GM18858 (cell line): ENCODE data around the gene TSPAN14.
A peak's percentile ranks its signal among the peaks of the same experiment; 100 is the strongest.
"Not testable (repeated sequence)": the region's sequence is repeated elsewhere in the genome, so short reads cannot be mapped to it uniquely, and the experiment has no call there.

Source experiments
- ATAC-seq: cut with Tn5 transposase; IDR thresholded peaks from one replicate; pipeline ENCODE4 v1.9.1; 2021; ENCODE audit not compliant: unreplicated experiment

TSPAN14 gene

GRCh38 chr10:80453842-80454512 lies at the start of gene TSPAN14:
TSPAN14 (plus strand) TSS chr10:80454310; CDS start chr10:80489234, 34,924 bp downstream.
- ATAC-seq, result peak; percentile 50

DNA sequence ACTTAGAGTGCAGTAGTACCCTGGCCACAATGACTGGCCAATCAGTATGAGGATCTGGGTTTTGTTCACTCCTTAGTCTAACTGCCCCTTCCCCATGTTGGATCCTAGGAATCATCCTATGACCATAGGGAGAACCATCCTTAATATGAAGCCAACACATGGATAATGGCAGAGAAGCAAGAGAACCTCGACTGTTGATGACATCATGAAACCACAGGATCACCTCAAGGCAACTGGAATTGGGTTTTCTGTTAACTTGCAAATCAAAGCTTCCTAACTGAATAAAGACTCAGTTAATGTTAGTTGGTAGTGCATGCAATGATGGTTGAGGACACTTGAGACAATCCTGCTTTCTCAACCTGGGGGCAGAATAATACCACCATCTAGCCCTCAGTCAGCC lies 49.1 kb upstream of the TSPAN14 start:
- ATAC-seq, result no peak

DNA sequence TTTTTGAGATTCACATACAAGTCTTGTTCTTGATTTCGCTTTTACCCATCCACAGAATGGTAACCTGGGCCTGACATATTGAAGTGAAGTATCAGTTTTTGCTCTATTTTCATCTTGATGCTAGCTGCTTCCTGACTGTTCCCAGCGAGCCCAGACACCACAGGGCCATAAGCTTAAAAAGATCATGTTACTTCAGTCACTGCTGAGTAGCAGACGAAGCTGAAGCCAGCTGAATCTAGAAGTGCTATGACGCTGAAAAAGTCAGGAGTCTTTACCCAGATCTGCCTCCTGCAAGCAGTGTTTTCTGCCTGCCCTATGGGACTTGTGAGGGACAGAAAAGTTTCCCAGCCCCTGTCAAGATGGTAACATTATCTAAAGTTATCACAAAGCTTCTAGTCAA lies 48.5 kb upstream of the TSPAN14 start:
- ATAC-seq, result no peak

DNA sequence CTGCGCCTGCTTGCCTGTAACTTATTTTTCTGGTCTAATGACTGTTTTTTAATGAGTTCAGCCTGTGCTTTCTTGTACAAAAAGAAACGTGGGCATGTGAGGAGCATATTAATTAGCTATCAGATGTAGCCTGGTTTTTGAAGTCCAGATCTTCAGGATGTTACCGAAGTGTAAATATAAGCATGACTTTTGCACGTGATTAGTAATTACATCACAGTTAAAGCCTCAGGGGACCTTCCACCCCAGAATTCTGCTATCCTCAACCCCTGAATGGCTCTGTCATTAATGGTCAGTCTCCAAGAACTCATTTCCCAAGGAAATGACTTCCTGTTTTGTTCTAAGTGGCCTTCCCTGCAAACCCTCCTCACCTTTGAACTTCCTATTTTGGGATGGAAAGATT lies 47.9 kb upstream of the TSPAN14 start:
- ATAC-seq, result no peak

- peak; percentile 5 for ATAC-seq
These were observed 46.3 kb upstream of the TSPAN14 start for GRCh38 chr10:80407812-80408241.

DNA sequence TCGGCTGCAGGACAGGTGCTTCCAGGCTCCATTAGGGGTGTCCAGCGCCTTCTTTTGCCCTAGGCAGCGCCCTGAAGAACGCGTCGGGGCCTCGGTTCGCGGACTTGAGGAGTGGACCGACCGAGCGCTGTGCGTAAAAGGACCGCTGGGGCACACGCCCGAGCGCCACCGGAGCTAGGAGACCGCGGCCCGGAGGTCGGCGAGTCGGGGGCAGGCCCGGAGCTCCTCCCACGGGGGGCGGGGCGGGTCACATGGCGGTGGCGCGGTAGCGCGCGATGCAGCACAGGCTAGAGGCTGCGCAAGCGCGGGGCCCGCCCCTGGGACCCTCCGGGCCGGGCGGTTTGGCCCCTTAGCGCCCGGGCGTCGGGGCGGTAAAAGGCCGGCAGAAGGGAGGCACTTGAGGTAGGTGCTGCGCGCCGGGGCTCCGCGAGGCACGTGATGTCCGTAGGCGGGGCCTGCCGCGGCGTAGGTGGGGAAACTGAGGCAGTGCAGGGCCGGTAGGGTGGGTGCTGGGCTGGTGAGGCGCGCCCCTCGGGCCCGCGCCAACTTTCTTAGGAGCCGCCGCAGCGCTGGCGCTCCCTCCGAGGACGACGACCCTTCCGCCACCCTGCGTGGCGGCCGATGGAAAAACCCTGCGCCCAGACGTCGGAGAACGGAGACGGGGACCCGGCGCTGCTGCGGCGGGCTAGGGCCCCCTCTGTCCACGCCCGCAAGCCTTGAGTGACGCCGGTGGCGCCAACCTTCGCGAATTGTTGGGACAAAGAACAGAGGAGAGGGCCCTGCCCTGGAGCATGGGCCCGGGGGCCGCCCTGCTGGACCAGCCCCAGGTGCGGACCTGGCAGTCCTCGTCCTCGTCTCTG lies 45.6 kb upstream of the TSPAN14 start, which contains the start of gene PRXL2A:
Gene PRXL2A, plus strand, starts transcription at position 310 of the 860 bp plus-strand sequence. CDS start 11,917 bp downstream, outside the sequence.
- peak; percentile 86 for ATAC-seq

- ATAC-seq, result no peak
These were observed 45.0 kb upstream of the TSPAN14 start for GRCh38 chr10:80409121-80409520.

DNA sequence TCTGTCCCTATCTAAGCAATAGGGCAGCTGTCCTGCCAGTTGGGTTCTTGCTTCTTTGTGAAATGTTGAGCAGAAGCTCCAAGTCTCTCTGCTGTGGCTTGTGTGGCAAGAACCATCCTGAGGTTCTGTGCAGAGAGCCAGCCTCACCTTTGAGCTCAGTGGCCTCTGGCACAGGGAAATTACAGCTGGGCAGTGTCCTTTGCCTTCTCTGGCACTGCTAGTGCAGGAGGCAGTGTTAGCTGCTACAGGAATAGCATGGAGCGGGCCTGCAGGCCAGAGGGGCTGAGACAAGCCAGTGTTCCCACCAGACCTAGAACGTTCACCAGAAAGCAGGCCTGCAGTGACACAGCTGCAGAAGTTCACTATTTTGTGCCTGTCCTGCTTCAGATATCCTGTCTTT lies 44.0 kb upstream of the TSPAN14 start:
- no peak for ATAC-seq

- ATAC-seq, result no peak
These were observed 43.4 kb upstream of the TSPAN14 start for GRCh38 chr10:80410578-80411145.

- no peak for ATAC-seq
These were observed 42.8 kb upstream of the TSPAN14 start for GRCh38 chr10:80411267-80411668.

- no peak for ATAC-seq
These were observed 42.4 kb upstream of the TSPAN14 start for GRCh38 chr10:80411681-80412220.

- no peak for ATAC-seq
These were observed 41.6 kb upstream of the TSPAN14 start for GRCh38 chr10:80412486-80412885.

GRCh38 chr10:80413271-80413996 lies 40.7 kb upstream of the TSPAN14 start:
- no peak for ATAC-seq

DNA sequence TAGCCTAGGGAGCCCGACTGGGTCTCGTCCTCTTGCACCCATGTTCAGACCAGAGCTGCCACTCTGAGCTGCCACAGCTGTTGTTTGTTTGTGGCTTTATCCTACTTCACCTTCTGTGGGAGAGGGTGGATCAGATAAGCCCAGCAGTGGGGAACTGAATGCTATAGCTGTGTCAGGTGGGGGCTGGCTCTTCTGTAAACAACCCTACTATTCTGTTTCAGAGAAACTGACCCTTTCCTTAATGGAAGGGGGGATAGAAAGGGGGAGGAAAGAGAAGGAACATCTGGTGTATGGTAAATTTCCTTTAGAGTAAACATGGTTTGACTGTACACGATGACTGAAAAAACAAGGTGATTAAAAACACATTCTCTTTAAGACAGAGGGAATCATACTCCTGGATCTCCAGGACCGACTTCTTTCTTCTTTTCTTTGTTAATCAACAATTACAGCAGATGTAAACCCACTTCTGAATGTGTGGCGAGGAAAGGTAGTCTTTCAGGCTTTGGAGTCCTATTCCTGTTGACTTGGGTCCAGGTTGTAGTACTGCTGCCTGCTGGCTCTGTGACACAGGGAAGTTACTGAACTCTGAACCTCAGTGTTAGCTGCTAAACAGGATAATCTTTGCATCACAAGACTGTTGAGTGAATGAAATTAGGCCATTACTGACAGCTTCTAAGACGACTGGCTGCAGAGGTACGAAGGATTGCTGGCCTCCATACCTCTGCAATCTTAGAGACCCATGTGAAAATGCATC lies 39.8 kb upstream of the TSPAN14 start:
- no peak for ATAC-seq

DNA sequence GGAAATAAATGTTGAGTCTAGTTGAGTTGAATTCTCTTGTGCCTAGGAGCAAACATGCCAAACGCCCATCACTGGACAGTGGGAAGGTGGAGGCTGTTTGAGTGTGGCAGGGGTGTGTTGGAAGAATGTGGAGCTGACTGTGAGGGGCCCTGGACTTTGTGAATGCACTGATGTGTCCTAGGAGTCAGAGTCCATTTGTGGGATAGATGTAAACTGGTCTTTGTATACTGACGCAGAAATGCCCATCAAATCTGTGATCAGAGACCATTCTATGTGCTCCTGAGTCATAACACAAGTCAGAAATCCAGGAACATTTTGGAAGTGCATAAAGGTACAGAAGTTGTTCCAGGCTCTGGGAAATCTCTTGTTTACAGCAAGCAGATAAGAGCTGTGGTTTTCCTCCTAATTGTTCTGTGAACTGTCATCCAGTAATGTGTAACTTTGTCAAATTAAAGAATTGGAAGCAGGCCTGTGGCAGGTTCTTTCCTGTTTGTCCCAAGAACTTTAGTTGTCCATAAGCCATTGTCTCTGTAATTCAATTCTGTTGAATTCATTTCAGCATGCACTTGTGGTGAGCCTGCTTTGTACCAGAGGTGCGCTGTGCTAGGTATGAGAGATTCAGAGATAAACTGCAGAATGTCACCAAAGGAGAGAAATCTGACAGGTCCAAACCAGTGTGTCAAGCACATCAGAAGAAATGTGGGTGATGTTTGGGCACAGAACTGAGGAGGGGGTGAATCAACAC lies 38.2 kb upstream of the TSPAN14 start:
- no peak for ATAC-seq

- no peak for ATAC-seq
These were observed 37.5 kb upstream of the TSPAN14 start for GRCh38 chr10:80416479-80417098.

GRCh38 chr10:80417256-80417655 lies 36.9 kb upstream of the TSPAN14 start:
- not testable (repeated sequence) for ATAC-seq

DNA sequence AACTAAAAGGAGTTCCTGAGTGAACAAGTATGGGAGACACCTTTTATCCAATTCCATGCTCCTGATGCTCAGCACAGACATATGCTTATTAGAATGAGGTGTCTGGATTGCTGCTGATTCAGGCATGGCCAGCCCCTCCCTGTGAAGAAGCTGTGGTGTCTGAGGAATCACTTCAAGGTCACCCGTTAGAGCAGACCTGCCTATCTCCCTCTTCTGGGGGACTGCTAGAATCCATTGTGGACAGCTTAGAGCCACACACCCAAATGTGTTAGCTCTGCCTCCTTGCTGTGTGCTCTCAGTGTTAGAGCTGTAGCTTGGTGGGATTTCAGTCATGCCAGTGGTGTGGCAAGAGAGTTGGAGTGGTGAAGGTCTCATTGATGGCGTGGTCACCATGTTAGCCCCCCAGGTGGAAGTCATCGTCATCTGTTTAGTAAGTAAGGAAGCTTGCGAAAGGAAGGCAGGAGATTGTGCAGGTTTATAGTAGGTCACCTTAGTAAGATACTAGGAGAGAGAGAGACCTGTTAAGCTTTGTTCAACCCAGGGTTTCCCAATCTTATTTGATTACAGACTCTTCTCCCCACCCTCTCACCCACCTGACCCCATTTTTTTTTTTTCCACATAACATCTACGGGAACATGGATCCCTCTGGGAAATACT lies 32.9 kb upstream of the TSPAN14 start:
- ATAC-seq, result no peak
